Epithelial cell of alveolus of lung (primary cell): ENCODE data around the gene IL37. TPM values are rescaled to one million over a fixed set of nuclear protein-coding genes. Genes with fewer than 3 reads are reported as not detected.

ENCODE experiments used
- total RNA-seq: library from RNA; depleted of rRNA; stranded (reverse); fragments of >200 nt; gene quantifications from 2 replicates; pipeline ENCODE4 v1.2.1, GENCODE V29; 2015

IL37 gene, protein sequence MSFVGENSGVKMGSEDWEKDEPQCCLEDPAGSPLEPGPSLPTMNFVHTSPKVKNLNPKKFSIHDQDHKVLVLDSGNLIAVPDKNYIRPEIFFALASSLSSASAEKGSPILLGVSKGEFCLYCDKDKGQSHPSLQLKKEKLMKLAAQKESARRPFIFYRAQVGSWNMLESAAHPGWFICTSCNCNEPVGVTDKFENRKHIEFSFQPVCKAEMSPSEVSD
- not detected in 2 replicates for total RNA-seq

DNA sequence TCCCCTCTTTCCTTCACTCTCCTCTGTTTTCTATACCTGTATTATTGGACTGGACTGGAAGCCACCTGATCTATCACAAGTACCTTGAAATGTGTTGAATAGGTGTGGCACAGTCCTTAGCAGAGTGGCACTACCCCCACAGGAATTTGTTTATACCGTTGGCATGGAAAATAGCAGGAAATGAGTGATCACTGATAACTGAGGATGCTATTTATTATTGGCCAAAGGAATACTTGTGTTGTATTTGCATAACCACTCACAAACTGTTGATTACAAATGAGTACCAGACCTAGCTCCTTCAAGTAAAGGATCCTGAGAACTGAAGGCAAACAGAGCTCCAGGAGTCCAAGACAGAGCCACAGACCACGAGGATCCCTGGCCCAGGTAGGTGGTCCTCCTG is at the start of gene IL37:
TSS of gene IL37 (plus strand) at position 301 of the 400 bp plus-strand sequence. CDS start 1,848 bp downstream, outside the sequence.

Other genes with a start within 250 kb of the IL37 start
- gene NT5DC4, start 190.1 kb upstream of the IL37 start, total RNA-seq = not detected in 2 replicates
- gene CKAP2L, start 146.6 kb upstream of the IL37 start, total RNA-seq = 5.6 and 19.4 TPM in 2 replicates
- 0.24 and 14.7 TPM in 2 replicates for gene IL1A, start 126.7 kb upstream of the IL37 start, total RNA-seq
- gene IL1B, start 74.4 kb upstream of the IL37 start, total RNA-seq = 1.4 and 69.0 TPM in 2 replicates
- not detected in 2 replicates for gene IL36G, start 66.8 kb downstream of the IL37 start, total RNA-seq
- not detected in 2 replicates for gene IL36A, start 94.3 kb downstream of the IL37 start, total RNA-seq
- gene IL36B, start 141.7 kb downstream of the IL37 start, total RNA-seq = not detected in 2 replicates
- gene IL36RN, start 148.0 kb downstream of the IL37 start, total RNA-seq = not detected in 2 replicates
- gene IL1F10, start 156.8 kb downstream of the IL37 start, total RNA-seq = not detected in 2 replicates
- 0.13 TPM in 1 of 2 replicates, not detected in the other for gene IL1RN, start 216.4 kb downstream of the IL37 start, total RNA-seq